ENCODE measurements around the gene RASSF9. TPM values are rescaled to one million over a fixed set of nuclear protein-coding genes. Genes with fewer than 3 reads are reported as not detected.

The RASSF9 gene
- total RNA-seq, 1 donor from 2014 or later = 2.2 TPM

DNA sequence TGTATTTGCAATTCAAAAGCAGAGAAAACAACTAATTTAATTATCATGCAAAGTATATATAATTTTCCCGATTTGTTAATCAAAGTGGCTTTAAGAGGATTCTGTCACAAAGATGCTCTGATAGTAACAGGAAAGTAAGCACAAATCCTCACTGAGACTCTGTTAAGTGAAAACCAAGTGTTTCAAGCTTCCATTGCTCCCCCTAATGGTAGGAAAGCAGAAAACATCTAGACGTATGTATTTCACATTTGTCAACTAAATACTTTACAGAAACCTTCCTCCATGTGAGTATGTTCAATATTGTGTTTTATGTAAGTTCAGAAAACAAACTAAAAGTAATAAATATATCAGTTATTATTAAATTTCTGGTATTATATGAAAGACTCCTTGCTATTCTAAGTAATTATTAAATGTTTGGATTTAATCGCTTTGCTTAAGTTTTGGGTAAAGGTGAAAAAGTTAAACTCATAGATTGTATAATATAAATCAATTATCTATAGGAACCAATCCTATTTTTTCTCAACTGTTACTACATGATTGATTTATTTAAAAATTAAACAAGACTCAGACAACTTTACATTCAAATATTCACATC lies 36.4 kb upstream of the RASSF9 start:
- no peak for DNase-seq (ENCODE audit: low spot score)
- TF ChIP-seq, protein P1, sequence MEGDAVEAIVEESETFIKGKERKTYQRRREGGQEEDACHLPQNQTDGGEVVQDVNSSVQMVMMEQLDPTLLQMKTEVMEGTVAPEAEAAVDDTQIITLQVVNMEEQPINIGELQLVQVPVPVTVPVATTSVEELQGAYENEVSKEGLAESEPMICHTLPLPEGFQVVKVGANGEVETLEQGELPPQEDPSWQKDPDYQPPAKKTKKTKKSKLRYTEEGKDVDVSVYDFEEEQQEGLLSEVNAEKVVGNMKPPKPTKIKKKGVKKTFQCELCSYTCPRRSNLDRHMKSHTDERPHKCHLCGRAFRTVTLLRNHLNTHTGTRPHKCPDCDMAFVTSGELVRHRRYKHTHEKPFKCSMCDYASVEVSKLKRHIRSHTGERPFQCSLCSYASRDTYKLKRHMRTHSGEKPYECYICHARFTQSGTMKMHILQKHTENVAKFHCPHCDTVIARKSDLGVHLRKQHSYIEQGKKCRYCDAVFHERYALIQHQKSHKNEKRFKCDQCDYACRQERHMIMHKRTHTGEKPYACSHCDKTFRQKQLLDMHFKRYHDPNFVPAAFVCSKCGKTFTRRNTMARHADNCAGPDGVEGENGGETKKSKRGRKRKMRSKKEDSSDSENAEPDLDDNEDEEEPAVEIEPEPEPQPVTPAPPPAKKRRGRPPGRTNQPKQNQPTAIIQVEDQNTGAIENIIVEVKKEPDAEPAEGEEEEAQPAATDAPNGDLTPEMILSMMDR (IDR thresholded peaks at IDR 0.05; ENCODE audit: unreplicated experiment) = peak; percentile 82
- H3K36me3 Mint-ChIP-seq (ENCODE audit: low read depth, unreplicated experiment) = no peaks in the 10 kb centered on the region
- H3K4me3 Mint-ChIP-seq (ENCODE audit: unreplicated experiment) = no peak overlapping the region
- peaks cover 11% of the 10 kb centered on the region for H3K4me1 Mint-ChIP-seq (ENCODE audit: unreplicated experiment)
- H3K9me3 Mint-ChIP-seq (ENCODE audit: unreplicated experiment) = no peaks in the 10 kb centered on the region
- no peak overlapping the region for H3K27ac Mint-ChIP-seq (ENCODE audit: unreplicated experiment)
- H3K27me3 Mint-ChIP-seq (ENCODE audit: unreplicated experiment) = no peaks in the 10 kb centered on the region

DNA sequence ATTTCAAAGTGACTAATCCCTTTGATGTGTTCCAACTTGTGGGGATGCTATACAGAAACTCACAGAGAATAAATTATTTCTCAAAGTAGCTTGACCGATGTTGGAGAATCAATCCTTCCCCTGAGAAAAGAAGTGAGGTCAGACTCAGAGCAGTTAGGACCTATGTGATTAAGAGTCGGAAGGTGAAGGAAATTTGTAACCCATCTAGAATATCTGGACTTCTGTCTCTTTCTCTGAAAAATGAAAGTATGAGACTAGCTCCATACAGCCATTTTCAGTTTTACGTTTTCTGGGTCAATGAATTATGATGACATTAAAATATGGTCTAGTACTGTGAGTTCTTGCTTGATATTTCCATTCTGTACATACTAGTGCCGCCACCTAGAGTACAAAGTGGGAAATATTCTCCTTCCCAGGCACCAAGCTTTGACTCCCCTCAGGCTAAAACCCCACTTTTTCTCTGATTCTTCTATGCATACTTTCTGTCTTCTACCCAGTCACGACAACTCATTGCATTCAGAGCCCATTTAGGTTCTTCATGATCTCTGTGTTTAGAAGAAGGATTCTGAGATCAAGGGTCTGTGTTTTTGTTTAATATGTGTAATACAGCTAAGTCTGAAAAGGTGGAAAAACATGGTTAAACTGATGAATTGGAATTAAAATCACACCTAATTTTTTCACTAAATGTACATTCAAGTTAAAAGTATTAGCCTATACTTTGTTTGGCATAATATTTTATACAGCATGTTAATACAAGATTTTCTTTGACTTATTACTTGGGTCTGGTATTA lies 31.0 kb upstream of the RASSF9 start:
- Mint-ChIP-seq H3K4me3 (ENCODE audit: unreplicated experiment) (no peak overlapping the region), H3K36me3 (ENCODE audit: low read depth, unreplicated experiment) (no peaks in the 10 kb centered on the region), H3K4me1 (ENCODE audit: unreplicated experiment) (no peaks in the 10 kb centered on the region), H3K27ac (ENCODE audit: unreplicated experiment) (no peak overlapping the region), H3K9me3 (ENCODE audit: unreplicated experiment) (no peaks in the 10 kb centered on the region), H3K27me3 (ENCODE audit: unreplicated experiment) (no peaks in the 10 kb centered on the region)
- TF ChIP-seq, protein P1 (IDR thresholded peaks at IDR 0.05; ENCODE audit: unreplicated experiment) = peak; percentile 64
- DNase-seq (ENCODE audit: low spot score) = peak; percentile 39

DNA sequence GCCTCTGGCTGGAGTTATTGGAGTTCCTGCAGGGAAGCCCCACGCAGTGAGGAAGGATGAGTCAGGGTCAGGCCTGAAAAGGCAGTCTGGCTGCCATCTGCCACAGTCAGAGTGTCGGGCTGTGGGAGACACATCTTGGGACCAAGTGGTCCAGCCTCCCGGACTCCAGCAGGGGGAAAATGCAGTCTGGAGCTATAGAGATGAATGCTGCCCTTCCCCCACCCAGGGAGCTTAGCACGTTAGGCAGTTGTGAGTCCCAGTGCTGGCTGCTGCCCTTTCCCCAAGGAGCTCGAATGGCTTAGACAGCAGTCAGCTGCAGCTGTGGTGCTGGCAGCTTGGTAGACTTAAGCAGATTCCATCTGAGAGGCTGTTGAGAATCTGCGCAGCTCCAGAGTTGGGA lies 29.7 kb upstream of the RASSF9 start:
- Mint-ChIP-seq H3K9me3 (ENCODE audit: unreplicated experiment) (no peaks in the 10 kb centered on the region), H3K4me3 (ENCODE audit: unreplicated experiment) (no peak overlapping the region), H3K36me3 (ENCODE audit: low read depth, unreplicated experiment) (no peaks in the 10 kb centered on the region), H3K27me3 (ENCODE audit: unreplicated experiment) (no peaks in the 10 kb centered on the region), H3K4me1 (ENCODE audit: unreplicated experiment) (no peaks in the 10 kb centered on the region), H3K27ac (ENCODE audit: unreplicated experiment) (no peak overlapping the region)
- TF ChIP-seq, protein P1 (IDR thresholded peaks at IDR 0.05; ENCODE audit: unreplicated experiment) = no peak
- no peak for DNase-seq (ENCODE audit: low spot score)

DNA sequence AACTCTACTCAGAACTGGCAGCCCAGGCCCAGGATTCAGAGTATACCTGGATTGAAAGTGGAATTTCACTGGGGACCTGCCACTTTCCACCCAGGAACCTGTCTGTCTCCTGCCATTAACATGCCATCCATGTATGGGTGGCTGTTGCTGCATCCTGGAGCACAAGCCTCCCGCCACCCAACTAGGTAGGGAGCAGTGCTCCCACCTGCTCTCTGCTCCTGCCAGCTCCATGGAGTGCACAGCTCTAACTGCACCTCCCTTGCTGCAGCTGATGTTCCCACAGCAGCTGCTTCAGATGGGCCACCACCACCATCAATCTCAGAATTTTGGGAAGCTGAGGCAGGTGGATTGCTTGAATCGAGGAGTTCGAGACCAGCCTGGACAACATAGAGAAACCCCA lies 20.8 kb upstream of the RASSF9 start:
- no peak overlapping the region for H3K27ac Mint-ChIP-seq (ENCODE audit: unreplicated experiment)
- DNase-seq (ENCODE audit: low spot score) = no peak
- H3K36me3 Mint-ChIP-seq (ENCODE audit: low read depth, unreplicated experiment) = peaks cover 3% of the 10 kb centered on the region
- TF ChIP-seq, protein P1 (IDR thresholded peaks at IDR 0.05; ENCODE audit: unreplicated experiment) = no peak
- no peak overlapping the region for H3K4me3 Mint-ChIP-seq (ENCODE audit: unreplicated experiment)
- H3K9me3 Mint-ChIP-seq (ENCODE audit: unreplicated experiment) = no peaks in the 10 kb centered on the region
- H3K4me1 Mint-ChIP-seq (ENCODE audit: unreplicated experiment) = no peaks in the 10 kb centered on the region
- no peaks in the 10 kb centered on the region for H3K27me3 Mint-ChIP-seq (ENCODE audit: unreplicated experiment)

DNA sequence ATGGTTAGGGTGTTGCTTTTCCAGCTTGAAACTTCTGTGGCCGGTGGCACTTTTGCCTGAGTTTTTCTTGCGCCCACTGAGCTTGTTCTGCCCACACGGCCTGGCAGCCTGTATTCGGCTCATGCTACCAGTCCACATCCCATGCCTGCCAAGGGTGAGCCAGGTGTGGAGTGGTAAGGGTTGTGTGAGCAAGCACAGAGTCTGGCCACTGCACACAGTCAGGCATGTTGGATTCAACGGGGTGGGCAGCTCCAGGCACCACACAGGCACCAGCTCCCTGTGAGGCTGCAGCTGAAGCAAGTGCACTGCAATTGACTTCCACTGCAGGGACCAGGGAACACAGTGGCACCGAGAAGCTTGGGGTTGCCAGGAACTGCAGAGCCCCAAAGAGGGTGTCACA lies 19.1 kb upstream of the RASSF9 start:
- no peak overlapping the region for H3K4me3 Mint-ChIP-seq (ENCODE audit: unreplicated experiment)
- TF ChIP-seq, protein P1 (IDR thresholded peaks at IDR 0.05; ENCODE audit: unreplicated experiment) = no peak
- peaks cover 3% of the 10 kb centered on the region for H3K36me3 Mint-ChIP-seq (ENCODE audit: low read depth, unreplicated experiment)
- no peaks in the 10 kb centered on the region for H3K9me3 Mint-ChIP-seq (ENCODE audit: unreplicated experiment)
- DNase-seq (ENCODE audit: low spot score) = no peak
- H3K27ac Mint-ChIP-seq (ENCODE audit: unreplicated experiment) = no peak overlapping the region
- no peaks in the 10 kb centered on the region for H3K27me3 Mint-ChIP-seq (ENCODE audit: unreplicated experiment)
- no peaks in the 10 kb centered on the region for H3K4me1 Mint-ChIP-seq (ENCODE audit: unreplicated experiment)
